Vagina (tissue), 2 donors: ENCODE measurements around the gene AQP12A. TPM values are rescaled to one million over a fixed set of nuclear protein-coding genes. Genes with fewer than 3 reads are reported as not detected.

Experiments used
- DNase-seq, 2 donors: peaks; one replicate each; pipeline ENCODE4 v3.0.0-alpha.2; 2017; ENCODE audit errors: extremely low spot score in 2 of 2
- H3K27ac ChIP-seq: fragments of 200-600 bp; sonication (generic); one replicate; pipeline ENCODE4 v1.5.1; 2019
- H3K27me3 ChIP-seq: fragments of 200-600 bp; sonication (generic); one replicate; pipeline ENCODE4 v1.5.1; 2019
- H3K36me3 ChIP-seq, 2 donors: fragments of 200-600 bp; sonication (generic); one replicate each; pipeline ENCODE4 v1.5.1; 2017 to 2019
- H3K4me1 ChIP-seq: fragments of 200-600 bp; sonication (generic); one replicate; pipeline ENCODE4 v1.5.1; 2019
- H3K4me3 ChIP-seq, 2 donors: fragments of 200-600 bp; sonication (generic); 1 replicate in 1 of 2; 2 replicates in 1 of 2; pipeline ENCODE4 v1.5.1; 2016 to 2019
- H3K9me3 ChIP-seq: fragments of 200-600 bp; sonication (generic); one replicate; pipeline ENCODE4 v1.5.1; 2019
- CTCF ChIP-seq, 3 experiments: fragments of 450-650 bp in 2 of 3; fragments of 200-600 bp in 1 of 3; sonication (generic) in 1 of 3; IDR thresholded peaks; one replicate each; pipeline ENCODE4 v1.5.1; 2017 to 2019; ENCODE audit warnings: antibody characterized with exemption in 3 of 3, mild to moderate bottlenecking in 2 of 3, moderate library complexity in 2 of 3
- POLR2A ChIP-seq, 2 donors: fragments of 450-650 bp; IDR thresholded peaks; one replicate each; pipeline ENCODE4 v1.6.1; 2017; ENCODE audit warnings: antibody characterized with exemption in 2 of 2, mild to moderate bottlenecking in 2 of 2, moderate library complexity in 2 of 2
- POLR2AphosphoS5 ChIP-seq, 2 donors: sonication (generic); formaldehyde crosslinking; IDR thresholded peaks; one replicate each; pipeline ENCODE4 v1.9.0; 2017; ENCODE audit warnings: antibody characterized with exemption in 2 of 2, mild to moderate bottlenecking in 2 of 2, low read depth in 1 of 2; ENCODE audit not compliant: insufficient read depth in 1 of 2
- intact Hi-C: fragments of 100-400 bp; cut with DNase I; formaldehyde crosslinking; loops from one replicate; pipeline ENCODE4 v1.15.1; 2023
- small RNA-seq: library from RNA; depleted of rRNA; stranded (forward); fragments of <200 nt; gene quantifications from one replicate; pipeline ENCODE3, GENCODE V24; 2016
- total RNA-seq: library from RNA; depleted of rRNA; stranded (reverse); fragments of >200 nt; gene quantifications from one replicate; pipeline ENCODE4 v1.2.3, GENCODE V29; 2016

AQP12A gene
- total RNA-seq, 1 donor from 2014 or later = not detected

- Histone ChIP-seq H3K4me3 (no peak overlapping the region), H3K36me3 (no peaks in the 10 kb centered on the region), H3K4me1 (no peaks in the 10 kb centered on the region), H3K27me3 (no peaks in the 10 kb centered on the region), H3K9me3 (no peaks in the 10 kb centered on the region), H3K27ac (no peak overlapping the region)
- TF ChIP-seq POLR2AphosphoS5 (IDR thresholded peaks at IDR 0.05; ENCODE audit: insufficient read depth in 1 of 2, low read depth in 1 of 2) (no peak), POLR2A (IDR thresholded peaks at IDR 0.05) (no peak), CTCF (IDR thresholded peaks at IDR 0.05) (no peak)
- intact Hi-C loops = no loop called here
- DNase-seq = no peak
These were observed 53.8 kb downstream of the AQP12A start for GRCh38 chr2:240745456-240745855.

DNA sequence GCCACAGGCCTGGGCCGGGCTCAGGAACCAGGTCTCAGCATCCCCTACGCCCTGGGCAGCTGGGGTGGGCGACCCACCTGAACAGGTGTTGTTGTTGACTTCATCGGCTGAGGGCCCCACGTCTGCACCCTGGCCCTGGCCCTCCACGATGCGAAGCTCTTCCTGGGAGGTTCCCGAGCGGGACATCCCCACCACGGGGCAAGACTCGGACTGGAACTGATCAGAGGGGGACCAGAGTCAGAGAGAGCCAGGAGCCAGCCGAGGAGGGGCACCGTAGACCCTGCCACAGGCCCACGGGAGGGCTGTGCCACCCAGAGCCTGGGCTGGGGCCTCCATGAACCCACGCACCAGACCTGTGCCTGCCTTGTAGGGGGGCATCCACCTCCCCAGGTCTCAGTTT, 54.3 kb downstream of the AQP12A start:
- Histone ChIP-seq H3K27me3 (no peaks in the 10 kb centered on the region), H3K36me3 (no peaks in the 10 kb centered on the region), H3K4me1 (no peaks in the 10 kb centered on the region), H3K27ac (no peak overlapping the region), H3K9me3 (no peaks in the 10 kb centered on the region), H3K4me3 (no peak overlapping the region)
- intact Hi-C loops = no loop called here
- TF ChIP-seq POLR2A (IDR thresholded peaks at IDR 0.05) = no peak
- no peak for TF ChIP-seq POLR2AphosphoS5 (IDR thresholded peaks at IDR 0.05; ENCODE audit: insufficient read depth in 1 of 2, low read depth in 1 of 2)
- TF ChIP-seq CTCF (IDR thresholded peaks at IDR 0.05) = no peak
- DNase-seq = no peak

DNA sequence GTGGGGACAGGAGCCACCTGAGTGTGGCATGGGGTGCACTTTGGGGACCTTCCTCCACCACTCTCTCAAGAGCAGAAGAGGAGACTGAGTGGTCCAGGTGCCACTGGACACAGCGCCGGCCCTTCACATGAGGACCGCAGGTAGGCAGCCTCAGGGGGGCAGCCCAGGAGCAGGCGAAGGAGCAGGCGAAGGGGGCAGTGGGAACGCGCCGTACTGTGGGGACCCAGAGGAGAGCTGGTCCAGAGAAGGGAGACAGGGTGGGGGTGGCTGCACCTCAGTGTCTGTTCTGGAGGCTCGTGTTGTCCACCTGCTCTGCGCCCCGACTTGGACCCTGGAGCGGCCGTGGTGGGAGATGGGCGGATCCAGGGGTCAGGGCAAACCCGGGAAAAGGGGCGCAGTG, 55.0 kb downstream of the AQP12A start:
- TF ChIP-seq POLR2A (IDR thresholded peaks at IDR 0.05) (no peak), CTCF (IDR thresholded peaks at IDR 0.05) (no peak), POLR2AphosphoS5 (IDR thresholded peaks at IDR 0.05; ENCODE audit: insufficient read depth in 1 of 2, low read depth in 1 of 2) (no peak)
- Histone ChIP-seq H3K4me3 (no peak overlapping the region), H3K36me3 (no peaks in the 10 kb centered on the region), H3K27me3 (no peaks in the 10 kb centered on the region), H3K27ac (no peak overlapping the region), H3K9me3 (no peaks in the 10 kb centered on the region), H3K4me1 (no peaks in the 10 kb centered on the region)
- no peak for DNase-seq
- intact Hi-C loops = no loop called here

DNA sequence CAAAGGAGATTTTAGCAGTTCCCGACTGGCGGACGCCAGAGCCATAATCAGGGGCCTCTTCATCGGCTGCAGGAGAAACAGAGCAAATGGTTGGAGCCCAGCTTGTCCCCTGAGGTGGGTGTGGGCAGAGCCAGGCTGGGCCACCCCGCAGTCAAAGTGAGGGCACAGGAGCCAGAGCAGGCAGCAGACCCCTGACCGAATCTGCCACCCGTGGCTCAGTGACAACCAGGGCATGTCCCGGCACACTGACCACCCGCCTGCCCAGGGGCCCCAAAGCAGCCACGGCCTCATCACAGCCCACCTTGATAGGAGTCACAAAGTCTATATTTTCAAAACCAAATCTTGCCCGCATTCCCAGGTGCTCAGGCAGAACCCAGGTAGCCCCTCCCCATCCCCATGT, 55.6 kb downstream of the AQP12A start:
- no peaks in the 10 kb centered on the region for H3K27me3 ChIP-seq
- no peak overlapping the region for H3K4me3 ChIP-seq
- intact Hi-C loops = no loop called here
- H3K9me3 ChIP-seq = no peaks in the 10 kb centered on the region
- no peaks in the 10 kb centered on the region for H3K36me3 ChIP-seq
- H3K27ac ChIP-seq = no peak overlapping the region
- TF ChIP-seq CTCF (IDR thresholded peaks at IDR 0.05) (no peak), POLR2AphosphoS5 (IDR thresholded peaks at IDR 0.05; ENCODE audit: insufficient read depth in 1 of 2, low read depth in 1 of 2) (no peak), POLR2A (IDR thresholded peaks at IDR 0.05) (no peak)
- DNase-seq = no peak
- no peaks in the 10 kb centered on the region for H3K4me1 ChIP-seq

Small RNA genes within 50 kb of the gene (small RNA-seq; reads per million reads assigned to genes)
- gene AC011298.3 = not detected

Other genes with a start within 250 kb of the AQP12A start
- gene ANKMY1, start 133.9 kb upstream of the AQP12A start, total RNA-seq = 20.6 TPM
- gene DUSP28, start 131.5 kb upstream of the AQP12A start, total RNA-seq = 5.9 TPM
- gene RNPEPL1, start 123.4 kb upstream of the AQP12A start, total RNA-seq = 65.1 TPM
- 14.2 TPM for gene CAPN10, start 105.1 kb upstream of the AQP12A start, total RNA-seq
- gene GPR35, start 66.4 kb upstream of the AQP12A start, total RNA-seq = 3.9 TPM
- gene AQP12B, start 9.0 kb upstream of the AQP12A start, total RNA-seq = not detected
- 6.1 TPM for gene KIF1A, start 128.4 kb downstream of the AQP12A start, total RNA-seq
- not detected for gene AGXT, start 177.0 kb downstream of the AQP12A start, total RNA-seq
- gene MAB21L4, start 204.3 kb downstream of the AQP12A start, total RNA-seq = 21.1 TPM
- gene CROCC2, start 214.5 kb downstream of the AQP12A start, total RNA-seq = 0.49 TPM